SK-N-DZ (cell line): Measurements from ENCODE around the gene KCNC3.
"Not testable (repeated sequence)": the region's sequence is repeated elsewhere in the genome, so short reads cannot be mapped to it uniquely, and the experiment has no call there.

Experiments
- DNase-seq: peaks from one replicate; pipeline ENCODE4 v3.0.0-alpha.2; 2015; ENCODE audit warnings: low spot score

Gene KCNC3

DNA sequence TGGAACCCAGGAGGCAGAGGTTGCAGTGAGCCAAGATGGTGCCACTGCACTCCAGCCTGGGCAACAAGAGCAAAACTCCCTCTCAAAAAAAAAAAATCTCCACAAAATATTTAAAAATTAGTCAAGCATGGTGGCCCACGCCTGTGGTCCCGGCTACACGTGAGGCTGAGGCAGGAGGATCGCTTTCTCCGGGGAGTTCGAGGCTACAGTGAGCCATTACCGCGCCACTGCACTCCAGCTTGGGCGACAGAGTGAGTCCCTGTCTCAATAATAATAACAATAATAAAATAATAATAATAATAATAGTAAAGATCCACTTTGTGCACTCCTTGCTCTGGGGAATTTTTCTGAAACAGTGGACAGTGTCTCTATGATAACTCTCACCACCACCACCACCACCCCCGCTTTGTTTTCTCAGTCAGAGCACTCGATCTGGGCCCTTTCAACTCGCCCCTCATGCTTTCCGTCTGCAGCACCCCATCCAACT, 27.6 kb upstream of the KCNC3 start:
- no peak for DNase-seq

DNA sequence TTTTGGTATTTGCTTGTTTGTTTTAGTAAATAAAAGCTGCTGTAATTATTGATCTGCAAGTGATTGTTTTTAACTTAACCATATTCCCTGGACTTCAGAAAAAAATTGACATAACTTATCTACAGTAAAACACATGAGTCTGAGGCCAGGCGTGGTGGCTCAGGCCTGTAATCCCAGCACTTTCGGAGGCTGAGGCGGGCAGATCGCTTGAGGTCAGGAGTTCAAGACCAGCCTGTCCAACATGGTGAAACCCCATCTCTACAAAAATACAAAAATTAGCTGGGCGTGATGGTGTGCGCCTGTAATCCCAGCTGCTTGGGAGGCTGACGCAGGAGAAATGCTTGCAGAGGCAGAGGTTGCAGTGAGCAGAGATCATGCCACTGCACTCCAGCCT, 24.3 kb upstream of the KCNC3 start:
- DNase-seq, result not testable (repeated sequence)

DNA sequence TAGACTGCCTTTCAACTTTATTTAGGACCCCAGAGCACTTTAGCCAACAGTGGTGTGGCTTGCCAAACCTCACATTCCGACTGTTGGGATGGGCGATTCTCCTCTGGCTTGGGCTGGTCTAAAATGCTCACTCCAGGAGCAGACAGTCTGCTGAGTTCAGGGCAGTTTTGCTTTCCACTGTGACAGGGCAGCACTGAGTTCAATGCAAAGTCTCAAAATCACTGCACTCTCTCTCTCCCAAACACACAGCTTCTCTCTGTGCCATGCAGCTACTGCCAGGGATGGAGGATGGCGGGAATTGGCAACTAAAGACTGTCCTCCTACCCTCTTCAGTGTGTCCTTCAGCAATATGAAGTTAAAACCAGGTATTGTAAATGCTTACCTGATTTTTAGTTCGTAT, 23.1 kb upstream of the KCNC3 start:
- no peak for DNase-seq

DNA sequence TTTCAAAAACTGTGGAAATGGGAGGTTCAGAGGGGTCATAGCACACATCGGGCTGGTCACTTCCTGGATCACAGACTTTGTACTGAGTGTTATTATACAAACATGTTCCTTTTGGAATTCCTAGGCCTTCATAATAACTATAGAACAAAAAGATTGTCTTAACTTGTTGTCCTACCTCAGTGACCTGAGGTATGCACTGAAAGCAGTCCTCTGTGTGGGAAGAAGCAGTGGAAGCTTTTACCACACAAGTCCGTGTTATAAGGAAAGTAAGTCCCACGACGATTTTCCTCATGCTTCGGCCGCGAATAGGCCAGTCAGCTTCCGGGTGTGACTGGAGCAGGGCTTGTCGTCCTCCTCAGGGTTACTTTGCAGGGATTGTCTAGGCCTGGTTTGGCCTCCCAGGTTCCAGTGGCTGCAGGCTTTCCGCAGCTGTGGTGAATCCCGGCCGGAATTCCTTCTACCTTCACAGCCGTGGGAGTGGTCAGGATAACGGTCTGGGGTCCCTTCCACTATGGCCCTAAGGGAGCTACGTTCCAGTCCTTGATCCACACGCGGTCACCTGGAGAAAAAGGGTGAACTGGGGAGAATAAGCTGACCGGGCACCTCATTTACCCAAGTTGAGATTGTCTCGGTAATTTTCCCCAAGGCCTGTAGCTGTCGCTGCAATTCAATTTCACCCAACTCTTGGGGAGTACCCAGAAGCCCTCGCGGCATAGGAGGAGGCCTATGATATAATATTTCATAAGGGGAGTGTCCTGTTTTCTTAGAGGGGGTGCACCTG, 20.3 kb upstream of the KCNC3 start:
- DNase-seq, result no peak

DNA sequence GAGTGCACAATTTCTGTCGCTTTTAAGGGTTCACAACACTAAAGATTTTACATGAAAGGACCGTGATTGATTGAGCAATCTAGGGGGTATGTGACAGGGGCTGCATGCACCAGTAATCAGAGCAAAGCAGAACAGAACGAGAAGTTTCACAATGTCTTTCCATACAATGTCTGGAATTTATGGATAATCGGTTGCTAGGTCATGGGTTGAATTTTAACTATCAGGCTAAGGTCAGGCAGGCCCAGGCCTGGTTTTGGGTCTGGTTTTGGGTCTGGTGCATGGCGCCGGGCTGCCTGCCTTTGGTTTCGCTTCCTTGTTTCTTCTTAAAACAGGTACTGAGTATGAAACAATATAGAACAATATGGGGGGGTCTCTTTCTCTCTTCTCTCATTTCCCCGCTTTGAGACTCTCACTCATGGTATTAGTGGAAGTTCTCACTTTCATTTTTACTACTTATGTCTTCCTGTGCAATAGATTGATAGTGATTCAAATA, 18.0 kb upstream of the KCNC3 start:
- DNase-seq, result not testable (repeated sequence)

DNA sequence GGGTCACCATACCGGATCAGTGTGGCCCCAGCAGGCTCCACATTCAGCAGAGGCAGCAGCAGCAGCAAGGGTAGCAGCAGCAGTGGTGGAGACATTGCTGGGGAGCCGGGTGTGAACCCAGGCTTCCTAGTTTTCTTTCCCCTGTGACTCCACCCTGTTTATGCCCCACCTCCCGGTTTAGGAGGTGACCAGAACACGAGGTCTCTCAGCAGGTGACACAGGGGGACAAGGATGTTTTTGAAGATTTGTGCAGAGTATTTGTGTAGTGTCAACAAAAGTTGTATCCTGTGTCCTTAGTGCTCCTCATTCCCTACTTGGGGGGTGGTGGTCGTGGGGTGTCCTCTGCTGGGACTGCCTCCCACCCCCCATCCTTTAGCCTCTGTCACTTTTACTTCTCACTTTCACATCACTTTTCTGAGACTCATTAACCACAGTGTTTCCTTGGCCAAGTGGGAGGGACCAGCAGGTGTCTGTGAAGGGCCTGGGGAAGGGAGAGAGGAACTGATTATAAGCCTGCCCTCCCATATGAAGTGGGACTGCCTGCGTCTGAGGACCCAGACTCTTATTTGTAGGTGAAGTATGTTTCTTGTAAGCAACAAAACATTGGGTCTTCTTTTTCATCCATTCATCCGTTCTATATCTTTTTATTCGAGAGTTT, 15.6 kb upstream of the KCNC3 start:
- no peak for DNase-seq

DNA sequence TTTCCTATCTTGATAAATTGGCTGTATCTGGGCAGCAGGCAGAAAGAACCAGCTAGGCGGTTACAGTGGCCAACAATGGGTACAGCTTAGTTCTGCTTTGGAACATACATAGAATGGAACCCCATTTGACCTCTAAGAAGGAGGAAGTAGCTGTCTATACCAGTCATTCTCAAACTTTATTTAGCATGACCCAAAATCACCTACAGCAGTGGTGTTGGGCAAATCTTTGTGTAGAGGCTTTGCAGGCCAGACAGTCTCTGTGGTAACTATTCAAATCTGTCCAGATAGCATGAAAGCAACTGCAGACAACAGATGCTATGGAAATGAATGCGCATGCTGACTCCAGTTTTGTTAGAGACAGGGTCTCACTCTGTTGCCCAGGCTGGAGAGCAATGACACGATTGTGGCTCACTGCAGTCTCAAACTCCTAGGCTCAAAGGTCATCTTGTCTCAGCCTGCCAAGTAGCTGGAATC, 12.0 kb upstream of the KCNC3 start:
- DNase-seq, result no peak

DNA sequence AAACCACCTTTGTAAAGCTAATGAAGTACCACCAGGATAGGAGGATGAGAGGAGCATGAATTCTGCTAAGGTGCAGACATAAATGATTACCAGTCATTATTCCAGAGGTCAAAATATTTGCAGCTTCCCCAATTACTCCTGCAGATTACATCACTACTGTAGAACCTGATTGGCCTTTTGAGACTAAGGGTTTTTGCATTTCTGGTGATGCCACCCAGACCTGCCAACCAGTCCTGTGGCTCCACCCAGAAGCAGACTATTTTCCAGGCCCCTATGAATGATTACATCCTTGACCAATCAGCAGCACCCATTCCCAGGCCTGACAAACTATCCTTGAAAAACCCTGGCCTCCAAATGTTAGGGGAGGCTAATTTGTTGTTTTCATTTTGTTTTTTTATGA, 11.2 kb upstream of the KCNC3 start:
- DNase-seq, result no peak

DNA sequence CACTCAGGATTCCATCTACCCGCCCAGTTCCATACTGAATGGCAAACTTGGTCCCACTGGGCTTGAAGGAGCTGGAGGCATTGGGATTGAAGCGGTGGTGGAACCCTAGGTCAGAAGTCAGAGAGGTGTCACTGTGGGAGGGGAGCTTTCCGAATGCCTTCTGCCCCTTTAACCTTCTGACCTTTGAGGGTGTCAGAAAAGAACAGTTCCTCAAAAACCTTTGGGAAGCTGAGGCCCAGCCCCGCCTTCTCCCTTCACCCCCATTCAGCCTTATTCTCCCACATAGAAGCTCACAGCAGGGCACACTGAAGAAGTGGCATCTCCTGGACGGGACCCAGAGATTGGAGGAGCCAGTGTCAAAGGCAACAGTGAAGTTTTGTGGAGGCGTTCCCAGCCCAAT, 7.9 kb upstream of the KCNC3 start:
- DNase-seq, result not testable (repeated sequence)

DNA sequence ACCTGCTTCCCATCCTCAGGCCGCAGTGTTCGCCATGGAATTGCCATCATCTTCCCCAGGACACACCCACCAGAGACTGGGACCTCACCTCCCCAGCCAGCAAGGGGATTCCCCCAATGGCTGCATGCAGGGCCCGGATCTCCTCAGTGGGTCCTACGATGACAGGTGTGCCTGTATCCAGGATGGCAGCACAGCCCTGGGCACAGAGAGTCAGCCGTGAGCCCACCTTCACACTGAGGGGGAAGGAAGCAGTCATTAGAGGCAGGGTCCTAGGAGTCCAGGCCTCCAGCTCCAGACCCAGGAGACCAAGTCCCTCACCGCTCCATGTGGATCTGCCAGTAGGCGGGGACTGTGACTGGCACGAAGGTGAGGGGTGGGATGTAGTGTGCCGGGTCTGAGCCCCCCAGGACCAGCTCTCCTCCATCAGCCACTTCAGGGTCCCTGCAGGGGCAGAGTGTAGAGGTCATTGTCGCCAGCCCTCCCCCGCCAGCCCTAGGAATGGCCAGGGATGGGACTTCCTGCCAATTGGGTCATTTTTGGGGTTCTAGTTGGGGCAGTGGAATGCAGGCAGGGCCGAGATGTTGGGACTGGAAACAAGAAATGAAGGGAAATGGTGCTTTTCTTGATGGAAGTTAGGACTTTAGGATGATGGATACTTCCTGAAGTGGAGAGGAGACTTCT, 5.7 kb upstream of the KCNC3 start:
- DNase-seq, result no peak

DNA sequence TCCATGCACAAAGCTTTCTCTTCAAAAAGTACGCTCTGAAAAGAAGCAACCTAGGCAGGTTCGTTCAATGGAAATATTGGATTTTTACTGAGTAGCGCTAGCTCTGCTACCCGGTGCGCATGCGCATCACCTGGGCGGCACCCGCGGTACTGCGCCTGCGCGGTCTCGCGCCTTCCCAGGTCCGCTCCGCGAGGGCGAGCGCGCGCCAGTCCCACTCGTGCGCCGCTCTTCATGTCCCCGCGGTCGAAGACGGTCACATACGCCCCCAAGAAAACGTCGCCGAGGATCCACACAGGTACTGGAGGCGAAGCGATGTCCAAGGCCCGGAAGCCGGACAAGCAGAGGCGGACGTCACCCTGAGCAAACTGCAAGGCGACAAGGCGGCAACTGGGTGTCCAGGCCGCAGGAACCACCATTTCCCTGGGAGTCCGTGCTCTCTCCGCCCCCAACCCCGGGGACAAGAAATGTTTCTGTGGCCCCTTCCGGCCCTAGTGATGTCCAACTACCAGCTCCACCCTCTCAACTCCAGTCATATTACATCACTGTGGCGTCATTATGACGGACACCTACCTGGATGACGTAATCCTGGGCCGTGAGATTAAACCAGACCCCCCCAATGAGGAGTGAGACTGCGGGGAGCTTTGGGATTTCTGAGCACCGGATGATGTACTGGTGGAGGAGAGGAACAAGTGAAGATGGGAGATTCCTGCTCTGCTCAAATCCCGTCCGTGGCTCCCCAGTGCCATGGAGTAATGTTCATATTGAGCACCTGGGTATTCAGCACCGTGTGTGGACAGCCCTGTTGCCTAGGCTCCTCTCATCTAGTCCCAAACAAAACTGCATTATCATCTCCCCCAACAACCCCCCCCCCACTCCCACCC, 4.8 kb upstream of the KCNC3 start:
- no peak for DNase-seq

DNA sequence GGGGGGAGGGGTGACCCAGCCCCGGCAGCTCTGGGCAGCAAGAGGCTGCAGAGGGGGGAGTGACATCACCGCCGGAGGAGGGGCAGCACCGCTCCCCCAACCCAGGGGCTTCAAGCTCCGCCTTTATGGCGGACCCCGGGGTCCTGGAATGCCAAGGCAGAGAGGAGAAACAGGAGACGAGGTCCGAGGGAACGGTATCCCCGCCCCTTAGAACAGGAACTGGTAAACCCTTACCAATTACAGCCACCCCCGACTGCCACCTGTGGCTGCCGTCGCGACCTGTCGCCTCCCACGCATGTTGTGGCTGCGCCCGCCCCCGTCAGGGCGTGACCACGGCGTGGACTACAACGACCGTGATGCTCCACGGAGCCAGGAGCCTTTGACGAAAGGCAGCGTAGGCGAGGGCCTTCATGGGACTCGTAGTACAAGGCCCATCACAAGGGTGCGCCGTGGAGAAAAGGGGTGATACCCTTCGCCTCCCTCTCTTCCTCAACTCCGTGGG, 4.1 kb upstream of the KCNC3 start:
- peak; percentile 31 for DNase-seq

DNA sequence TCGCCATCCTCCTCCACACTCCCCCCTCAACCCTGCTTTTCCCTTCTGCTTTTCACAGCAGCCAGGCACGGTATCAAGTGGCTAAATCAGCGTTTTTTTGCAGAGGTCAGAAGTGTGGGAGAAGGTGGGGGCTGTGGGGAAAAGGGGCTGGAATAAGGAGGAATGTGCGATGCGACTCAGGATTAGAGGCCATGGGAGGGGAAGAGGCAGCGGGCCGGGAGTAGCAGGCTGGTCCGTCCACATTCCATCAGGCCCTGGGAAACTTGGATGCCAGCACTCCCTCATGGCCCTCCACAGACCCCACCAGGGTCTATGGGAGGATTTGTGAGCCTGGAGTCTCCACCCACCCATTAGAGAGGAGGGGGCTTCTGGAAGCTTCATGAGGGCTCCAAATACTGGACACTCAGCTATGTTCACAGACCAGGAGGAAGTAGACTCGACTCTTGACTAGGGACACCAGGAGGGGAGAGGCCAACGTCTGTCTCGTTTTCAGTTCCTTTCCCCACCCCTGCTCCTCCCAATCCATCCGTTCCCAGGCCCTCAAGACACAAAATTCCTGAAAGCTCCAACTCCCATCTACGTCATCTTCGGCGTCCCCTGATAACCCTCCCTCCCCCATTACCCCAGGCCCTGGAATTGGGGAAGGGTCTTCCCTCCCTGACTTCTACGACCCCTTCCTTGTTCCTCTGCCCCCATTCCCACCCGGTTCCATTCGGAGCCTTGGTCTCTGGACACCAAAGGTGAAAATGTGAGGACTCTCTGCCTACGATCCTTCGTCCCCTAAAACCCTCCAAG, 3.3 kb upstream of the KCNC3 start:
- no peak for DNase-seq

DNA sequence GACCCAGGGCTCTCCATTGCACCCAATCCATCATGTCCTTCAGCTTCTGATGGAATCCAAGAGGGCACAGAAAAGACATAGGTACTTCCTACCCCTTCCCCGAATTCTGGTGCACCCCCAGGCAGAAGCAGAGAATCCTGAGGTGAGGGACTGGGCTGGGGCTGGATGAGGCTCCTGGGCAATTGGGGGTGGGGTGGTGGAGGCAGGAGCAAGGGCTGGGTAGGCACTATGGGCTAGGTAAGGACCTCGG, 2.7 kb upstream of the KCNC3 start:
- DNase-seq, result no peak

DNA sequence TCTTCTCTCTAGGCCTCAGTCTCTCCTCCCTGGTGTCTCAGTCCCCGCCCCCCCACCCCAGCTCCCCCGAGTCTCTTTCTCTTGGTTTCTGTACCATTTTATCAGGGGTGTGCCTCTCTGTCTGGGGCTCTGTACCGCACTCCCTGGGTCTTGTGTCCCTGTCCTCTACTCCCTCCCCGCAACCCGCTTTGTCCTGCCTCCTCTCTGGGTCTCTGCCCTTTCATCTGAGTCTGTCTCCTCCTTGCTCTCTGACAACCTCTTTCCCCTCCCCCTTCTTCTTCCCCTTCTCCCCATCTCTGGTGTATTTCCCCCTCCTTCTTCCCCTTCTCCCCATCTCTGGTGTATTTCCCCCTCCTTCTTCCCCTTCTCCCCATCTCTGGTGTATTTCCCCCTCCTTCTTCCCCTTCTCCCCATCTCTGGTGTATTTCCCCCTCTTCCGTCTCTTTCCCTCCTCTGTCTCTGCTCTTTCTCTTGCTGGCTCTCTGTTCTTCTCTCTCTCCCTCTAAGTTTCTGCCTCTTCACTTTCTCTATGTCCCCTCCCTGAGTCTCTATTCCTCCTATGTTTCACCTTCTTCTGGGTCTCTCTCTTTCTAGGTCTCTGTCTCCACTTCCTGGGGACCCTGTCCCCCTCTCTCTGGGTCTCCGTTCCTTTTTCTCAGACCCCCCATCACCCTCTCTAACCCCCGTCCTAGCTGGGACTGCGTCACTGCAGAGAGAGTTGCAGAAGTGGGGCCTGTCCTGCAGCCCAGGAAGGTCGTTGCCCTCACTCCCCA, 2.2 kb upstream of the KCNC3 start:
- no peak for DNase-seq

DNA sequence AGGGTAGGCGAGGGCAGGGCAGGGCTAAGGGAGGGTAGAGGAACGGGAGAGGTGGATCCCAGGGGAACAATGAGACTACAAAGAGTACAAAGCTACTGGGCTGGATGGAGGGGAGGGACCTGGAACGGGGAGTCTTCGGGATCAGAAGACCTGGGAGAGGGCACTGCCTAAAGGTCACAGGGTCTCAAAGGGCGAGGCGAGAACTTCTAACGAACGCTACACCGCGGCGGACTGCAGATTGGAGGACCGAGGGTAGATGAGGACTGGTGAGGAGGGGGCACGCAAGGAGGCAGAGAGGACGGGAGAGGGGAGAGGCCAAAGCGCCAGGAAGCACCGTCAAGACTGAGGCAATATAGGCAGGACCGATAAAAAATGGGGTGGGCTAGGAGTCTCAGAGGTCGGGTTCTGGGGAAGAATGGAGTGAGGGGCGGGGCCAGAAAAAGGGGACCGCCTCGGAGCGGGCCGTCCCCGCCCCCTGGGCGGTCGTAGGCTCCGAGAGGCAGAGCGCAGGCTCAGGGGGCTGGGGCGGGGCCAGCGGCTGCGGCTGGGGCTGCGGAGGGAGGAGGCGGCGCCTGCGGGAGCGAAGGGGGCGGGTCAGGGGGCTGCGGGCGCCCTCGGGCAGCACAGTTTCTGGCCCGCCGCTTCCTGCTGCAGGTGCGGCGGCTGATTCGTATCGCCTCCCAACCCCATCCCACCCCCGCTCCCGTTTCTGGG, 1.3 kb upstream of the KCNC3 start:
- DNase-seq, result peak; percentile 72

DNA sequence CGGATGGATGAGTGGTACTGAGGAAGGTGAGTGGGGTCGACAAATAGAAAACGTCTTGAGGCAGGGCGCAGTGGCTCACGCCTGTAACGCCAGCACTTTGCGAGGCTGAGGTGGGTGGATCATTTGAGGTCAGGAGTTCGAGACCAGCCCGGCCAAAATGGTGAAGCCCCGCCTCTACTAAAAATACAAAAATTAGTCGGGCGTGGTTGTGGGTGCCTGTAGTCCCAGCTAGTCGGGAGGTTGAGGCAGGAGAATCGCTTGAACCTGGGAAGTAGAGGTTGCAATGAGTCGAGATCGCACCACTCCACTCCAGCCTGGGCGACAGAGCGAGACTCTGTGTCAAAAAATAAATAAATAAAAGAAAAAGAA, 733 bp upstream of the KCNC3 start:
- not testable (repeated sequence) for DNase-seq

DNA sequence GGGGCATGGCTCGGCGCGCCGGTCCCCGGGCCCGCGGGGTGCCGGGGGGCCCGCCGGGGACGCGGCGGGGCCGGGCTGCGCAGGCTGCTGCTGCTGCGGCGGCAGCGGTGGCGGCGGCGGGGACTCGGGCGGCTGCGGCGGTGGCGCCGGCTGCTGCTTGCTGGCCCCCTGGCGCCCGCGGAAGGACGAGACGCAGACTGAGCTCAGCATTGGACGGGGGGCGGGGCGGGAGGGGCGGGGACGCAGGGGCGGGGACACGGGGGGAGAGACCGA, 368 bp downstream of the KCNC3 start:
- DNase-seq, result no peak

DNA sequence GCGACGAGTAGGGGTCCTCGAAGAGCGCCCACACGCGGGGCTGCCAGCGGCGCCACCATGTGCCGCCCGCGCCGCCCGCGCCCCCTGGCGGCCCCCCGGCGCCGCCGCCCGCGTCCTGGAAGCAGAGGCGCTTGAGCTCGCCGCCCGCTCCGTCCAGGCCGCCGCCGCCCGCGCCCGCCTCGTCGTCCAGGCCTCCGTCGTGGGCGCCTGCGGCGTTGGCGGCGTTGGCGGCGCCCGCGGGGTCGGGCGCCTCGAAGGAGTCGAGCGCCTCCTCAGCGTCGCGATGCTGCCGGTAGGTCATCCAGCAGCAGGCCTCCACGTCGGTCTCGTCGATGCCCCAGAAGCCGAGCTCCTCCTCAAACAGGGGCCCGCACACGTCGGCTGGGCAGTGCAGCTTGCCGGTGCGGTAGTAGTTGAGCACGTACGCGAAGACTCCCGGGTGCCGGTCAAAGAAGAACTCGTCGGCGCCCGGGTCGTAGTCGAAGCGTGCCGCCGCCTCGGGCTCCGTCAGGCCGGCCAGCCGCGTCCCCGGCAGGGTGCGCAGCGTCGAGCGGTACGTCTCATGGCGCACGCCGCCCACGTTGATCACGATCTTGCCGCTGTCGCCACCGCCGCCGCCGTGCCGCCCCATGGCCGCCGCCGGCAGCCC, 829 bp downstream of the KCNC3 start:
- no peak for DNase-seq
